Tibial artery (tissue), 4 donors: ENCODE results near the gene UCK2.

Experiments
- DNase-seq, 2 donors: peaks; one replicate each; pipeline ENCODE4 v3.0.0-alpha.2; 2019
- H3K27ac ChIP-seq, 2 donors: fragments of 200-600 bp; sonication (generic) in 1 of 2; 1 replicate in 1 of 2; 2 replicates in 1 of 2; pipeline ENCODE4 v1.5.1; 2018 to 2019; ENCODE audit warnings: mild to moderate bottlenecking in 1 of 2
- H3K27me3 ChIP-seq, 2 donors: fragments of 200-600 bp; sonication (generic) in 1 of 2; one replicate each; pipeline versions ENCODE4 v1.5.1 to v1.6.0; 2016 to 2019
- H3K36me3 ChIP-seq, 3 donors: fragments of 200-600 bp; sonication (generic) in 2 of 3; one replicate each; pipeline ENCODE4 v1.5.1; 2016 to 2019; ENCODE audit warnings: mild to moderate bottlenecking in 2 of 3
- H3K4me1 ChIP-seq, 4 donors: fragments of 200-600 bp; sonication (generic) in 2 of 4; 1 replicate in 3 of 4; 2 replicates in 1 of 4; pipeline ENCODE4 v1.5.1; 2016 to 2019
- H3K4me3 ChIP-seq, 2 donors: fragments of 200-600 bp; sonication (generic) in 1 of 2; 1 replicate in 1 of 2; 2 replicates in 1 of 2; pipeline ENCODE4 v1.5.1; 2018 to 2019; ENCODE audit warnings: mild to moderate bottlenecking in 2 of 2
- H3K9me3 ChIP-seq, 3 donors: fragments of 200-600 bp; sonication (generic) in 1 of 3; one replicate each; pipeline ENCODE4 v1.5.1; 2016 to 2019
- intact Hi-C: fragments of 100-400 bp; cut with DNase I; formaldehyde crosslinking; loops from one replicate; pipeline ENCODE4 v1.15.0; 2023; ENCODE audit warnings: low total_unique reads
- TF ChIP-seq, protein P1 (sequence below), 2 experiments: fragments of 200-600 bp in 1 of 2; fragments of 450-650 bp in 1 of 2; IDR thresholded peaks; one replicate each; pipeline ENCODE4 v1.5.1; 2017 to 2019; ENCODE audit warnings: antibody characterized with exemption in 2 of 2, mild to moderate bottlenecking in 1 of 2, moderate library complexity in 1 of 2

UCK2 gene

DNA sequence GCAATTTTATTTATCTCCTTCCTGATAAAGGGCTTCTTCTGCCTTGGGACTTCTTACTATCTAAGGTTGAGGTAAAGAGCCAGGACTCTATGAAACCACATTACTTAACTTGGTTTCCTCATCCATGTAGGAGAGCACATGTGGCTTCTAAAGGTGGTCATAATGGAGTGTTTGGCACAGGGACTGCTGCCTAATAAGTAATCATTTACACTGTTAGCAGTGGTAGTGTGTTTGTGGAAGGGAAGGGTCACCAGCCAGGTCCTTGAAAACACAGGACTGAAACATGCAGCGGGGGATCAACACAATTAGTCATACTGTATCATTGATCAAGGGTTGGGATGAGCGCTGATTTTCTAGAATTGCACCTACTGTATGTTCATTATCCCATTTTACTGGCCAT, 59.6 kb downstream of the UCK2 start:
- Histone ChIP-seq H3K27ac (no peak overlapping the region), H3K4me3 (no peak overlapping the region), H3K9me3 (no peaks in the 10 kb centered on the region), H3K36me3 (peaks cover 0 to 9% (median 9%) of the 10 kb centered on the region in 3 donors), H3K27me3 (no peaks in the 10 kb centered on the region), H3K4me1 (peaks cover 0 to 3% (median 0%) of the 10 kb centered on the region in 4 donors)
- TF ChIP-seq, protein P1, sequence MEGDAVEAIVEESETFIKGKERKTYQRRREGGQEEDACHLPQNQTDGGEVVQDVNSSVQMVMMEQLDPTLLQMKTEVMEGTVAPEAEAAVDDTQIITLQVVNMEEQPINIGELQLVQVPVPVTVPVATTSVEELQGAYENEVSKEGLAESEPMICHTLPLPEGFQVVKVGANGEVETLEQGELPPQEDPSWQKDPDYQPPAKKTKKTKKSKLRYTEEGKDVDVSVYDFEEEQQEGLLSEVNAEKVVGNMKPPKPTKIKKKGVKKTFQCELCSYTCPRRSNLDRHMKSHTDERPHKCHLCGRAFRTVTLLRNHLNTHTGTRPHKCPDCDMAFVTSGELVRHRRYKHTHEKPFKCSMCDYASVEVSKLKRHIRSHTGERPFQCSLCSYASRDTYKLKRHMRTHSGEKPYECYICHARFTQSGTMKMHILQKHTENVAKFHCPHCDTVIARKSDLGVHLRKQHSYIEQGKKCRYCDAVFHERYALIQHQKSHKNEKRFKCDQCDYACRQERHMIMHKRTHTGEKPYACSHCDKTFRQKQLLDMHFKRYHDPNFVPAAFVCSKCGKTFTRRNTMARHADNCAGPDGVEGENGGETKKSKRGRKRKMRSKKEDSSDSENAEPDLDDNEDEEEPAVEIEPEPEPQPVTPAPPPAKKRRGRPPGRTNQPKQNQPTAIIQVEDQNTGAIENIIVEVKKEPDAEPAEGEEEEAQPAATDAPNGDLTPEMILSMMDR (IDR thresholded peaks at IDR 0.05), result no peak
- intact Hi-C loops, result no loop called here
- no peak for DNase-seq

DNA sequence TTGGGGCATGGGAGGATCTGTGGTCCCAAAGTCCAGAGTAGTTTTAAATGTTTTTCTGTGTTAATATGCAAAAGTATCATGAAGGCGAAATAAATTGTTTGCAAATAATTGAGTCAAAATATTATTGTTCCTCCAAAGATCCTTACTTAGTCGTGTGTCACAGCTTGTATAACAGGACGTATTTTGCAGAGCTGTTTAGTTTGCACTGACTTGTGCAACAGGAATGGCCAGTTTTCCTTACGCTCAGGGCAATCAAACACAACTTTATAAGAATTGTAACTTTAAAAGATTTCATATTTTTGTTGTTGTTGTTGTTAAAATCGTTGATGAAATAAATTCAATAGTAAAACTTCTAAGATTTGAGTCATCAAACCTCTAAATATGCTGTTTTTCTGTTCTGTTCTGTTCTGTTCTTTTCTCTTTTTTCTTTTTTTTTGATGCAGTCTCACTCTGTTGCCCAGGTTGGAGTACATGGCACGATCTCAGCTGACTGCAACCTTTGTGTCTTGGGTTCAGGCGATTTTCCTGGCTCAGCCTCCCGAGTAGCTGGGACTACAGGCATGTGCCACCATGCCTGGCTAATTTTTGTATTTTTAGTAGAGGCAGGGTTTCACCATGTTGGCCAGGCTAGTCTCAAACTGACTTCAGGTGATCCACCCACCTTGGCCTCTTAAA, 60.6 kb downstream of the UCK2 start:
- intact Hi-C loops, result no loop called here
- H3K36me3 ChIP-seq, result peaks cover 0 to 18% (median 12%) of the 10 kb centered on the region in 3 donors
- H3K27ac ChIP-seq, result no peak overlapping the region
- TF ChIP-seq, protein P1 (IDR thresholded peaks at IDR 0.05), result no peak
- no peak overlapping the region for H3K4me3 ChIP-seq
- peaks cover 0 to 3% (median 0%) of the 10 kb centered on the region in 4 donors for H3K4me1 ChIP-seq
- DNase-seq, result no peak
- no peaks in the 10 kb centered on the region for H3K9me3 ChIP-seq
- H3K27me3 ChIP-seq, result no peaks in the 10 kb centered on the region

DNA sequence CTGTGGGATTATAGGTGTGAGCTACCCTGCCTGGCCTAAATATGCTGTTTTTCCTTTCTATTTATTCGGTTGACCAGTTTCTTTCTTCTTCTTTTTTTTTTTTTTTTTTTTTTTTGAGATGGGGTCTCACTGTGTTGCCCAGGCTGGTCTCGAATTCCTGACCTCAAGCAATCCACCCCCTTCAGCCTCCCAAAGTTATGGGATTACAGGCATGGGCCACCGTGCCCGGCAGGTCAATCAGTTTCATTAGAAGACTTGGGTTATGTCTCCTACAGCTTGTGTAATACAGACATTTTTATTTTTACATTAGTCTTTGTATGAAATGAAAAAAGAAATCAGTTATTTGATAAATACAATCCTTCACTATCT, 61.1 kb downstream of the UCK2 start:
- H3K9me3 ChIP-seq, result no peaks in the 10 kb centered on the region
- no peaks in the 10 kb centered on the region for H3K27me3 ChIP-seq
- no peak overlapping the region for H3K4me3 ChIP-seq
- no peak overlapping the region for H3K27ac ChIP-seq
- intact Hi-C loops, result no loop called here
- peaks cover 0 to 19% (median 12%) of the 10 kb centered on the region in 3 donors for H3K36me3 ChIP-seq
- DNase-seq, result no peak
- TF ChIP-seq, protein P1 (IDR thresholded peaks at IDR 0.05), result no peak
- peaks cover 0 to 3% (median 0%) of the 10 kb centered on the region in 4 donors for H3K4me1 ChIP-seq

DNA sequence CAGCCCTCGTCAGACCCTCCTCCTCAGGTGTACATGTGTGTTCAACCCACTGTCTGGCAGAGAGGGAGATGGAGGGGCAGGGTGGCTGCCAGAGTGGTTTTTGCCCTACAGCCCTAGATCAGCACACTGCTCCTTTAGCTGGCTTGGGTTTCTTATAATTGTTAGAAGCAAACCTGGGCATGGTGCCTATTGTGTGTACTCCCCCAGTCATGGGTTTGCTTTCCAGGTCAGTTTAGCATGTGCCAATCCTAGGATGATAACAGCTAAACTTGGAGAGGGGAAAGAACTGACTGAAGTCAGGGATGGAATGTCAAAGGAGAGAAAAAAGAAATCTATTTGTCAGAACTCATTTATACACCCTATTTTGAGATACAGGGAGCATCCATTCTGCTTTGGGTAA, 63.3 kb downstream of the UCK2 start:
- H3K36me3 ChIP-seq, result peaks cover 0 to 19% (median 13%) of the 10 kb centered on the region in 3 donors
- no peaks in the 10 kb centered on the region for H3K9me3 ChIP-seq
- no peak overlapping the region for H3K27ac ChIP-seq
- TF ChIP-seq, protein P1 (IDR thresholded peaks at IDR 0.05), result no peak
- no peaks in the 10 kb centered on the region for H3K27me3 ChIP-seq
- H3K4me3 ChIP-seq, result no peak overlapping the region
- peaks cover 0 to 5% (median 0%) of the 10 kb centered on the region in 4 donors for H3K4me1 ChIP-seq
- no peak for DNase-seq
- intact Hi-C loops, result no loop called here

DNA sequence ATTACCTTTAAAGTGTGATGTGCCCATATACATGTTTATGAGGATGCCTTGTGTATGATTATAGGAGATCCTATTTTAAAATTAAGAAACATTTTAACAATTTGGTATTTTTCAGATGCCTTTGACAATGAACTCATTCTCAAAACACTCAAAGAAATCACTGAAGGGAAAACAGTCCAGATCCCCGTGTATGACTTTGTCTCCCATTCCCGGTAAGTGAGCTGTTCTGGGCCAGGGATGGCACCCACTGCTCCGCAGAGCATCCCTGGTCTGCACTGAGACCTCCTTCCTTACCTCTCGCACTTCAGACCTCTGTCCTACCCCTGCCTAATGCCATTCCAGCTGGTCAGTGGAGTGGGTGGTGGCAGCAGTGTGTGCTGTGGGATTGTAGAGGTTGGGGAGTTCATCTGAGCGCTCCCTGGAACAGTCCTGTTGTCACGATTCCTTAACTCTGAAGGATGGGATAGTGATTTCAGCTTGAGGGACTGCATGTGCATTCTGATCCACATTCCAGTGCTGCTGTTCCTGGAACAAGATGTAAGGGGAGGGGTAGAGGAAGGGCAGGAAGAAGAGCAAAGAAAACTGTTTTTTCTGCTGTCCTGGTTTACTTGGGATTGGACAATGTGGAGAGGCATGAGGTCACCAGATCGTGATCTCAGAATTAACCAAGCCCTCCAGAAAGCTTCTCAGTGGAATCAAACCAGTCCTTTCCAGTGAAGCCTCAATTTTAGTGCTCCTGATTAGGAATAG, 63.9 kb downstream of the UCK2 start:
- Histone ChIP-seq H3K27me3 (no peaks in the 10 kb centered on the region), H3K4me3 (no peak overlapping the region), H3K36me3 (peaks cover 0 to 22% (median 19%) of the 10 kb centered on the region in 3 donors), H3K4me1 (peaks cover 0 to 11% (median 3%) of the 10 kb centered on the region in 4 donors), H3K27ac (no peak overlapping the region), H3K9me3 (no peaks in the 10 kb centered on the region)
- DNase-seq, result no peak
- TF ChIP-seq, protein P1 (IDR thresholded peaks at IDR 0.05), result no peak
- intact Hi-C loops, result no loop called here
